Astrocyte (in vitro differentiated cells and primary cell): ENCODE data around the gene DNAJB2. TPM values are rescaled to one million over a fixed set of nuclear protein-coding genes. Genes with fewer than 3 reads are reported as not detected.

ENCODE experiments used
- DNase-seq: peaks from one replicate; pipeline ENCODE4 v3.0.0-alpha.2; 2010; ENCODE audit warnings: low read depth
- FAIRE-seq: peaks from 2 replicates; lab custom pipeline; 2011; peaks lifted over from hg19 to GRCh38; lab: Jason Lieb, UNC
- H2AFZ ChIP-seq: 2 replicates; pipeline ENCODE4 v1.6.0; 2012; ENCODE audit warnings: low read depth, low read length, inconsistent platforms
- H3K27ac ChIP-seq: 2 replicates; pipeline ENCODE4 v1.5.1; 2011; ENCODE audit warnings: low read depth, low read length, inconsistent platforms
- H3K27me3 ChIP-seq: 2 replicates; pipeline ENCODE4 v1.6.0; 2011; ENCODE audit warnings: low read length, inconsistent platforms; ENCODE audit not compliant: insufficient read depth
- H3K36me3 ChIP-seq: 2 replicates; pipeline ENCODE4 v1.5.1; 2011; ENCODE audit warnings: low read length, inconsistent platforms; ENCODE audit not compliant: insufficient read depth
- H3K4me1 ChIP-seq: 2 replicates; pipeline ENCODE4 v1.5.1; 2011; ENCODE audit warnings: low read length, inconsistent platforms; ENCODE audit not compliant: insufficient read depth
- H3K4me2 ChIP-seq: 2 replicates; pipeline ENCODE4 v1.6.0; 2012; ENCODE audit warnings: low read length, inconsistent platforms
- H3K4me3 ChIP-seq: 2 replicates; pipeline ENCODE4 v1.5.1; 2011; ENCODE audit warnings: low read depth, mild to moderate bottlenecking, low read length, inconsistent platforms; ENCODE audit not compliant: insufficient read depth
- H3K79me2 ChIP-seq: 2 replicates; pipeline ENCODE4 v1.6.0; 2012; ENCODE audit warnings: mild to moderate bottlenecking, low read length, inconsistent platforms; ENCODE audit not compliant: insufficient read depth
- H3K9ac ChIP-seq: 2 replicates; pipeline ENCODE4 v1.6.0; 2012; ENCODE audit warnings: mild to moderate bottlenecking, low read length, inconsistent platforms
- H3K9me3 ChIP-seq: 2 replicates; pipeline ENCODE4 v1.5.1; 2012; ENCODE audit warnings: low read depth, mild to moderate bottlenecking, low read length, inconsistent platforms; ENCODE audit not compliant: insufficient read depth
- H4K20me1 ChIP-seq: 2 replicates; pipeline ENCODE4 v1.6.0; 2012; ENCODE audit warnings: low read length, inconsistent platforms; ENCODE audit not compliant: insufficient read depth
- H3K27ac Mint-ChIP-seq: one replicate; pipeline ENCODE4 v1.8.0; 2021; ENCODE audit warnings: mild to moderate bottlenecking, mixed read lengths; ENCODE audit not compliant: unreplicated experiment
- H3K27me3 Mint-ChIP-seq: one replicate; pipeline ENCODE4 v1.8.0; 2021; ENCODE audit warnings: low read depth, mixed read lengths; ENCODE audit not compliant: unreplicated experiment
- H3K36me3 Mint-ChIP-seq: one replicate; pipeline ENCODE4 v1.8.0; 2021; ENCODE audit warnings: low read depth, mixed read lengths; ENCODE audit not compliant: unreplicated experiment
- H3K4me1 Mint-ChIP-seq: one replicate; pipeline ENCODE4 v1.8.0; 2021; ENCODE audit warnings: low read depth, mixed read lengths; ENCODE audit not compliant: unreplicated experiment
- H3K4me3 Mint-ChIP-seq: one replicate; pipeline ENCODE4 v1.8.0; 2021; ENCODE audit warnings: mild to moderate bottlenecking, moderate library complexity, mixed read lengths; ENCODE audit not compliant: unreplicated experiment
- H3K9me3 Mint-ChIP-seq: one replicate; pipeline ENCODE4 v1.8.0; 2021; ENCODE audit warnings: mild to moderate bottlenecking, mixed read lengths; ENCODE audit not compliant: unreplicated experiment
- EZH2 ChIP-seq: IDR thresholded peaks from 2 replicates; pipeline ENCODE4 v1.6.1; 2012; ENCODE audit warnings: mild to moderate bottlenecking, low read length, inconsistent platforms; ENCODE audit not compliant: insufficient read depth
- total RNA-seq: library from RNA; stranded (reverse); gene quantifications from 2 replicates; pipeline ENCODE4 v1.2.1, GENCODE V29; 2021
- TF ChIP-seq, protein P1 (sequence below): IDR thresholded peaks from 2 replicates; pipeline ENCODE4 v1.5.1; 2011; ENCODE audit warnings: low read depth, mild to moderate bottlenecking, inconsistent platforms, low read length, moderate library complexity; ENCODE audit not compliant: insufficient read depth

The DNAJB2 gene
- total RNA-seq, 1 donor from 2014 or later: 53.9 TPM

DNA sequence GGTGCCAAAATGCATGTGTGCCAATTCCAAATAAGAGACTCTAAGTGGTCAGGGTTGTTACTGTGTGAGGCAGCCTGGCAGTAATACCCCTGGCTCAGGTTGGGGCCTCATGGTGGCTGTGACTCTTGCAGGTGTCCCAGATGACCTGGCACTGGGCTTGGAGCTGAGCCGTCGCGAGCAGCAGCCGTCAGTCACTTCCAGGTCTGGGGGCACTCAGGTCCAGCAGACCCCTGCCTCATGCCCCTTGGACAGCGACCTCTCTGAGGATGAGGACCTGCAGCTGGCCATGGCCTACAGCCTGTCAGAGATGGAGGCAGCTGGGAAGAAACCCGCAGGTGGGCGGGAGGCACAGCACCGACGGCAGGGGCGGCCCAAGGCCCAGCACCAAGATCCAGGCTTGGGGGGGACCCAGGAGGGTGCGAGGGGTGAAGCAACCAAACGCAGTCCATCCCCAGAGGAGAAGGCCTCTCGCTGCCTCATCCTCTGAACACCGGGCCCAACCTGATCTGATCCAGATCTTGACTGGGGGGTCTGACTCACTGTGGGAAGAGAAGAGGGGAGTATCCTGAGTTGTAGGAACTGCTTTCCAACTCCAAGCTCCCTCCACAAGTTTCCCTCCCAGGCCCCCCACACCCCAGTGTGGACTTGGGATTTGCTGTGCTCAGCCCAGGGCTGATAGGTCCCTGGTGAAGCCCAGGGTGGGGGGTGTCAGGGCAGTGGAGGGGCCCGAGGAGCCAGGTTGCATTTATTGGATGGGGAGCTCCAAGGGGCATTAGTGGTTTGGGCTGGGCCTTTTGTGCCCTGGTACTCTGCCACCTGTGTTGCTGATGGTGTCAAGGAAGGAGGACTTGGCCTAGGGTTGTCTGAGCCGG is 5.6 kb downstream of the DNAJB2 start:
- Histone ChIP-seq H3K79me2 (peaks cover 11% of the 10 kb centered on the region), H3K4me2 (no peak overlapping the region), H3K4me3 (no peak overlapping the region), H3K4me1 (peaks cover 27% of the 10 kb centered on the region), H3K27me3 (no peaks in the 10 kb centered on the region), H3K27ac (no peak overlapping the region), H3K36me3 (peaks cover 2% of the 10 kb centered on the region), H2AFZ (no peak overlapping the region), H3K9me3 (no peaks in the 10 kb centered on the region), H4K20me1 (peaks cover 4% of the 10 kb centered on the region), H3K9ac (no peak overlapping the region)
- peaks cover 34% of the 10 kb centered on the region for H3K4me1 Mint-ChIP-seq
- H3K9me3 Mint-ChIP-seq: no peaks in the 10 kb centered on the region
- H3K36me3 Mint-ChIP-seq: peaks cover 17% of the 10 kb centered on the region
- no peak for FAIRE-seq
- DNase-seq: no peak
- TF ChIP-seq, protein P1, sequence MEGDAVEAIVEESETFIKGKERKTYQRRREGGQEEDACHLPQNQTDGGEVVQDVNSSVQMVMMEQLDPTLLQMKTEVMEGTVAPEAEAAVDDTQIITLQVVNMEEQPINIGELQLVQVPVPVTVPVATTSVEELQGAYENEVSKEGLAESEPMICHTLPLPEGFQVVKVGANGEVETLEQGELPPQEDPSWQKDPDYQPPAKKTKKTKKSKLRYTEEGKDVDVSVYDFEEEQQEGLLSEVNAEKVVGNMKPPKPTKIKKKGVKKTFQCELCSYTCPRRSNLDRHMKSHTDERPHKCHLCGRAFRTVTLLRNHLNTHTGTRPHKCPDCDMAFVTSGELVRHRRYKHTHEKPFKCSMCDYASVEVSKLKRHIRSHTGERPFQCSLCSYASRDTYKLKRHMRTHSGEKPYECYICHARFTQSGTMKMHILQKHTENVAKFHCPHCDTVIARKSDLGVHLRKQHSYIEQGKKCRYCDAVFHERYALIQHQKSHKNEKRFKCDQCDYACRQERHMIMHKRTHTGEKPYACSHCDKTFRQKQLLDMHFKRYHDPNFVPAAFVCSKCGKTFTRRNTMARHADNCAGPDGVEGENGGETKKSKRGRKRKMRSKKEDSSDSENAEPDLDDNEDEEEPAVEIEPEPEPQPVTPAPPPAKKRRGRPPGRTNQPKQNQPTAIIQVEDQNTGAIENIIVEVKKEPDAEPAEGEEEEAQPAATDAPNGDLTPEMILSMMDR: no peak
- no peak for TF ChIP-seq EZH2
- no peak overlapping the region for H3K27ac Mint-ChIP-seq
- no peak overlapping the region for H3K4me3 Mint-ChIP-seq
- no peaks in the 10 kb centered on the region for H3K27me3 Mint-ChIP-seq

GRCh38 chr2:219285373-219285735 is 6.2 kb downstream of the DNAJB2 start:
- Mint-ChIP-seq H3K4me3 (no peak overlapping the region), H3K27me3 (no peaks in the 10 kb centered on the region), H3K4me1 (peaks cover 28% of the 10 kb centered on the region), H3K27ac (no peak overlapping the region), H3K9me3 (no peaks in the 10 kb centered on the region), H3K36me3 (peaks cover 15% of the 10 kb centered on the region)
- Histone ChIP-seq H3K9me3 (no peaks in the 10 kb centered on the region), H3K36me3 (peaks cover 2% of the 10 kb centered on the region), H3K79me2 (peaks cover 5% of the 10 kb centered on the region), H4K20me1 (no peaks in the 10 kb centered on the region), H3K4me3 (no peak overlapping the region), H3K4me1 (peaks cover 23% of the 10 kb centered on the region), H3K27ac (no peak overlapping the region), H2AFZ (no peak overlapping the region), H3K27me3 (no peaks in the 10 kb centered on the region), H3K4me2 (no peak overlapping the region), H3K9ac (no peak overlapping the region)
- FAIRE-seq (no peak), DNase-seq (no peak)
- no peak for TF ChIP-seq EZH2
- TF ChIP-seq, protein P1: no peak

- FAIRE-seq (no peak), DNase-seq (peak; percentile 30)
- H2AFZ ChIP-seq: no peak overlapping the region
- no peaks in the 10 kb centered on the region for H3K9me3 ChIP-seq
- H3K4me3 ChIP-seq: no peak overlapping the region
- H3K4me1 ChIP-seq: peaks cover 21% of the 10 kb centered on the region
- H3K27ac Mint-ChIP-seq: no peak overlapping the region
- H3K9ac ChIP-seq: no peak overlapping the region
- H3K4me1 Mint-ChIP-seq: peaks cover 22% of the 10 kb centered on the region
- no peaks in the 10 kb centered on the region for H3K9me3 Mint-ChIP-seq
- peaks cover 15% of the 10 kb centered on the region for H3K36me3 Mint-ChIP-seq
- H3K27ac ChIP-seq: no peak overlapping the region
- TF ChIP-seq, protein P1: no peak
- TF ChIP-seq EZH2: no peak
- H3K4me2 ChIP-seq: peak overlapping the region; percentile 19
- peaks cover 2% of the 10 kb centered on the region for H3K36me3 ChIP-seq
- H3K4me3 Mint-ChIP-seq: no peak overlapping the region
- H3K79me2 ChIP-seq: no peaks in the 10 kb centered on the region
- H3K27me3 Mint-ChIP-seq: no peaks in the 10 kb centered on the region
- H4K20me1 ChIP-seq: no peaks in the 10 kb centered on the region
- H3K27me3 ChIP-seq: no peaks in the 10 kb centered on the region
Observed at GRCh38 chr2:219285894-219286425, 6.8 kb downstream of the DNAJB2 start.
